RWPE1 (cell line): Measurements from ENCODE around the gene STARD3.

Source experiments
- CTCF ChIA-PET: fragments of 350-600 bp; sonication (Branson Sonifier 250); formaldehyde crosslinking; extraction: SDS; loops from one replicate; lab custom pipeline; 2021; lab: Yijun Ruan, JAX
- POLR2A ChIA-PET: fragments of 400-600 bp; formaldehyde crosslinking; extraction: SDS; loops from one replicate; lab custom pipeline; 2020; ENCODE audit warnings: antibody characterized with exemption; ENCODE audit not compliant: low non-redundant PET; lab: Yijun Ruan, JAX
- DNase-seq: peaks from one replicate; pipeline ENCODE4 v3.0.0; 2012; ENCODE audit warnings: low spot score
- H3K27ac ChIP-seq: fragments of 450-650 bp; 2 replicates; pipeline ENCODE4 v1.5.1; 2017
- CTCF ChIP-seq: fragments of 450-650 bp; conservative IDR thresholded peaks from 2 replicates; pipeline ENCODE4 v1.5.1; 2017; ENCODE audit warnings: low read depth, mild to moderate bottlenecking

Gene STARD3

DNA sequence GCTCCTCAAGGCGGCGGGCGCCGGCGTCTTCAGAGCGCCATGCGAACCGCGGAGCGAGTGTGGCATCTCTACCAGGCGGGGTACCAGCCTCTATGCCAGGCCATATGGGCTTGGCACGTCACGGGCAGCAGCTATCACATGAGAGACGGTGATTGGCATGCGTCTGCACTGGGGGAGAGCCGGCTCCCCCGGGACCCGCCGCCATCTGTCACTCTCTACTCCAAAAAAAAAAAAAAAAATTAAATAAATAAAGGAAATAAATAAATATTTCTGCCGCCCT is 29.2 kb upstream of the STARD3 start, which contains the start of gene NEUROD2:
Gene NEUROD2 (minus strand): TSS at position 70 of the 280 bp plus-strand sequence. CDS start 1,321 bp downstream, outside the sequence.
- ChIA-PET CTCF (no interaction called here), POLR2A (no interaction called here)
- H3K27ac ChIP-seq: no peak within 1 kb of the TSS
- TF ChIP-seq CTCF: no peak
- no peak for DNase-seq

GRCh38 chr17:39608142-39608981 is 28.6 kb upstream of the STARD3 start:
- CTCF ChIA-PET: interaction anchor here (0.7 kb wide), 1 partner anchor 24 kb away, joined by 3 read pairs; no protein-coding TSS in a partner anchor
- DNase-seq: no peak
- POLR2A ChIA-PET: no interaction called here
- H3K27ac ChIP-seq: no peak overlapping the region
- no peak for TF ChIP-seq CTCF

- no peak for DNase-seq
- ChIA-PET POLR2A (no interaction called here), CTCF (no interaction called here)
- no peak overlapping the region for H3K27ac ChIP-seq
- no peak for TF ChIP-seq CTCF
These were observed 27.4 kb upstream of the STARD3 start for GRCh38 chr17:39609416-39610025.

- no peak for DNase-seq
- H3K27ac ChIP-seq: no peak overlapping the region
- CTCF ChIA-PET: interaction anchor here (0.6 to 1.3 kb wide), 2 partner anchors 11 to 403 kb away, joined by 3 to 5 read pairs; no protein-coding TSS in a partner anchor
- TF ChIP-seq CTCF: no peak
- POLR2A ChIA-PET: no interaction called here
These were observed 25.4 kb upstream of the STARD3 start for GRCh38 chr17:39611401-39612112.

DNA sequence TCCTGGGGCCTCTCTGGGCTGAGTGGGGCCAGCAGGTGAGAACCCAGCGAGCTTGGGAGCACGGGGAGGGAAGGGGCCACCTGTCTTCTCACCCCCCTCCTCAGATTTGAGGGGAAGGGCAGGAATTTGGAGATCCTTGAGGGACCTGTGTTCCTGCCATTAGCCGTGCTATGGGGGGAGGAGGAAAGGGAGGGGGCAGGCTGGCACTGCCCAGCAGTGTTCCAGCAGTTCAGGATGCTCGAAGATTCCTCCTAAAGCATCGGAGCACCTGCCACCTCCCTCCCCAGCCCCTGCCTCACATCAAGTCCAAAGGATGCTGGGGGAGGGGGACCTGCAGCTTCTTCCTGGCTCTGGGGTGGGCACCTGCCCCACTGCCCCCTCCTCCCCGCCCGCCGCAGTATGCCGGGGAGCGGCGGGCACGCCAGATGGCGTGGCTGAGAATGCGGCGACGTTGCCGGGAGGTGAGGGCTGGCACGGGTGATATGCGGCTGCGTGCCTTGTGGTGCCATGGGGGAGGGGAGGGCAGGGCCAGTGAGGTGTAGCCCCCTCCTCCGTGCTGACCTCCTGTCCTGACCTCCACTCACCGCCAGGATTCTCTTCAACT is 24.6 kb upstream of the STARD3 start:
- no peak for TF ChIP-seq CTCF
- POLR2A ChIA-PET: no interaction called here
- CTCF ChIA-PET: interaction anchor here (0.6 to 1.4 kb wide), 4 partner anchors 11 to 404 kb away, joined by 3 to 5 read pairs (median 4); no protein-coding TSS in a partner anchor
- no peak for DNase-seq
- H3K27ac ChIP-seq: no peak overlapping the region
